HG03342 (cell line): ENCODE measurements around the gene PTGES3.
A peak's percentile ranks its signal among the peaks of the same experiment; 100 is the strongest.
"Not testable (repeated sequence)": the region's sequence is repeated elsewhere in the genome, so short reads cannot be mapped to it uniquely, and the experiment has no call there.

Experiments
- ATAC-seq: cut with Tn5 transposase; IDR thresholded peaks from one replicate; pipeline ENCODE4 v1.9.1; 2021; ENCODE audit warnings: mild to moderate bottlenecking, moderate library complexity; ENCODE audit not compliant: unreplicated experiment

The PTGES3 gene

GRCh38 chr12:56657416-56658379, 30.4 kb downstream of the PTGES3 start:
- ATAC-seq: no peak

- ATAC-seq: not testable (repeated sequence)
These were observed 34.3 kb downstream of the PTGES3 start for GRCh38 chr12:56653781-56654180.

GRCh38 chr12:56648023-56648422, 40.1 kb downstream of the PTGES3 start:
- ATAC-seq: not testable (repeated sequence)

- ATAC-seq: peak; percentile 98
These were observed 42.2 kb downstream of the PTGES3 start, which contains the start of gene ATP5F1B for GRCh38 chr12:56645717-56646446. Gene ATP5F1B (minus strand): TSS chr12:56645984. CDS start chr12:56645963, 21 bp downstream.

GRCh38 chr12:56645201-56645716, 42.8 kb downstream of the PTGES3 start:
- ATAC-seq: no peak

- ATAC-seq: no peak
These were observed 43.4 kb downstream of the PTGES3 start for GRCh38 chr12:56644654-56645053.

GRCh38 chr12:56641219-56641618, 46.9 kb downstream of the PTGES3 start:
- ATAC-seq: no peak

GRCh38 chr12:56637621-56638020, 50.5 kb downstream of the PTGES3 start:
- no peak for ATAC-seq

- ATAC-seq: peak; percentile 56
These were observed 51.2 kb downstream of the PTGES3 start for GRCh38 chr12:56636675-56637540.

GRCh38 chr12:56635806-56636674, 52.0 kb downstream of the PTGES3 start:
- ATAC-seq: peak; percentile 47

- peak; percentile 30 for ATAC-seq
These were observed 53.0 kb downstream of the PTGES3 start for GRCh38 chr12:56634837-56635791.

GRCh38 chr12:56634242-56634836, 53.7 kb downstream of the PTGES3 start:
- ATAC-seq: no peak

GRCh38 chr12:56633468-56634241, 54.4 kb downstream of the PTGES3 start:
- ATAC-seq: no peak

- no peak for ATAC-seq
These were observed 55.2 kb downstream of the PTGES3 start for GRCh38 chr12:56632701-56633467.

GRCh38 chr12:56631790-56632700, 56.0 kb downstream of the PTGES3 start:
- no peak for ATAC-seq
